Measurements from ENCODE around the gene DRAM2.

DRAM2 gene

DNA sequence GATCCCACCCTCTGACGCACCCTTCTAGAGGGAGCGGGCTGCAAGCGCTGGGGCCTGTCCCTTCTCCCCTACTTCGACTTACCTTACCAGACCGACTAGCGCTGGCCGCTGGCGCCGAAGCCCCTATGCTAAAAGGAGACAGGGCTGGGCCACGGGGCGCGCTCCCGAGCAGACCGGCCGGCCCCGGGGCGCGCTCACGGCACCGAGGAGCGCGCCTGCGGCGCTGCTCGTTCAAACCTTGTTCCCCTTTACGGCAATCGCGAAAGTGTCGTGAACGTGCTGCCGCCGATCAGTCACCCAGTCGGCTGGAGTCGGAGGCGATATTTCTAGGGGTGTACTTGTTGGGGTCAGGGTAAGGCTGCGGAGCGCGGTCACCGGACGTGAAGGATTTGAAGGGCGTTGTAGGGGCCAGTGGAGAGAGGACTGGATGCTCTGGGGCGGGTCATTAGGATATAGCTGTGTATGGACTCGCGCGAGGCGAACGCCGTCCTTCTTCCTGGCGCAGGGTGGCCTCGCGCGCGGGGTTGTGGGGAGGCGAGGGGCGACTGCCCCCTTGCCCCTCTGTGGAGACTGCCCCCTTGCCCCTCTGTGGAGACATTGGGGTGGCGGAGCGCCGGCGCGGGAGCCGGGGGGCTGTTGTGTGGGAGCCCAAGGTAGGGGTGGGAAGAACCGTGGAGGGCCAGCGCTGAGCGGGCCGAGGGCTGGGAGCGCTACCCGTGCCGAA lies at the start of gene DRAM2, which contains the start of gene CEPT1:
DRAM2 (minus strand) TSS at position 138 of the 724 bp plus-strand sequence. CDS start 8,539 bp downstream, outside the sequence.
CEPT1 (plus strand) TSS at position 268 of the 724 bp plus-strand sequence. CDS start 7,492 bp downstream, outside the sequence.
- DNase-seq: peak; percentile 91

DNA sequence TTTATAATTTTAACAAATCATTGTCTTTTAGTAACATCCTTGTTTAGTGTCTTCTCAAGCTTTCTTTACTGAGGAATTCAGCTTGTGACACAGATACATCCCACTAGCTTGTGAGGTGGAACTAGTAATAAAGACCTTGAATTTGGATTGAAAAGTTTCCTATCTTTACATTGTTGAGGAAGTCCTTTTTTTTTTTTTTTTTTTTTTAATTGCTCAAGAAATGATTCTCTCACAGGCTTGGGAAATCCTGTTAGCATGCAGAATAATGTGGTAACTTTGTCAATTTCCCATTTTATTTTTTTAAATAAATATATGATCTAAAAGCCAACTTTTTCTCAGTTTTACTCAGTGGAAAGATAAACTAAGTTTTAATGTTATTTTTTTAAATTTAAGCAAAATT lies 44.8 kb upstream of the DRAM2 start:
- no peak for DNase-seq

DNA sequence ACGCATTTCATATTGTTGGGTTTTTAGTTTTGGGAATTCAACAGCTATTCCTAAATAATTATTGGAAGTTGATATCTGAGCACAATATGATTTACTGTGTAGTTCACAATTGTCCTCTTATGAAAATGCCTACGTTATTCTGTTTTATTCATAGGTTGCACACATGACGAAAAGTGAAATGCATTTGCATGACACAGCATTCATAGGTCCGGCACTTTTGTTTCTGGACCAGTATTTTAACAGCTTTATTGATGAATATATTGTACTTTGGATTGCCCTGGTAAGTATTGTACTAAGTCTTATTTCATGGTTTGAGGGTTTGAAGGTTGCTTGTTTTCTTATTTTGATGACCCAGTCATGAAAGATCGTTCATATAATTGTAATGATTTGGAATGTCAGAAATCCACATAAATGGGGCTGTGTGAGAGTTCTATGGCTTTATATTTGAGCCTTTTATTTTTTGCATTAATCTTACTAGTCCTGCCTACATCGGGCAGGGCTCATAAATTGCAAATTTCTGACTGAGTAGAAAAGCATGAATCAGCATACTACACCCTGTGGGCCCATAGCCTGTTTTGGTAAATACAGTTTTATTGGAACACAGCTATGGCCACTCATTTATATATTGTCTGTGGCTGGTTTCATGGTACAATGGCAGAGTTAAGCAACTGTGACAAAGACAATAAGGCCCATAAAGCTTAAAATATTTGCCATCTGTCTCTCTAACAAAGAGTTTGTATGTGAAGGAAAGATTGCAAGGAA lies 43.6 kb upstream of the DRAM2 start:
- no peak for DNase-seq

DNA sequence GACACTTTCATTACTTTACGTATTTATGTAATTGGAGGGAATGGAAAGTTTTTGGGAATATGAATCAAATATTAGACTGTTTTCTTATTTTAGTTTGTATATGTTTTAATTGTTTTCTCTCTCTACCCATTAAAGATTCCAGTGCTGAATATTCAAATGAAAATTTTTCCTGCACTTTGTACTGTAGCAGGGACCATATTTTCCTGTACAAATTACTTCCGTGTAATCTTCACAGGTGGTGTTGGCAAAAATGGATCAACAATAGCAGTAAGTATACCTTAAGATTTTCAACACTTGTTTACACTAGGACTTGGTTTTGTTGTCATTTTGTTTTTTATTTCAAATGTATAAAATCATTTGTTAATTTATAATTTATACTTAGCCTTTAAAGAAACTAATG lies 42.2 kb upstream of the DRAM2 start:
- DNase-seq: no peak

DNA sequence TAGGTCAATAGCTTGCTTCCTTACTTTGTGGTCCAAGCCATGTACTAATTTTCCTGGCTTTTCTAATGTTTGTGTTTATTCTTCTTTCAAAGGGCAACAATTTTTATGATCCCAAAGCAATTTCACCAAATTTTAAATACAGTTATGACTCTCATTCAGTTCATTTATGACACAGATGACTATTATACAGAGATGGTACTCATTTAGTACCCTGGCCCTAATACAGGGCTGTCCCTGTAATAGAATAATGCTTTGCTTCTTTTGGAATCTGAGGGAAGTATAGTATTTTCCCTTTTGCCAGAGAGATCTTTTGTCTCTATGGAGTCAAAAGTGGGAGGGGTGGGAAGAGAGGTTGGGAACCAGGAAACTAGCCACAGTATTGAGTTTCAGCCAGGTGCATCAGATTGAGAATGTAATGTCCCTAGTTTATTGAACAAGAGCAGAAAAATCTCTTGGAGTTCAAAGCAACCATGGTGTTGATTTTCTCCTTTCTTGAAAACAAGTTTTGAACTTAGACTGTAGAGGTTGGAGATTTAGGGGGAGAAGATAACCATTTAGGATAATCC lies 40.2 kb upstream of the DRAM2 start:
- no peak for DNase-seq

DNA sequence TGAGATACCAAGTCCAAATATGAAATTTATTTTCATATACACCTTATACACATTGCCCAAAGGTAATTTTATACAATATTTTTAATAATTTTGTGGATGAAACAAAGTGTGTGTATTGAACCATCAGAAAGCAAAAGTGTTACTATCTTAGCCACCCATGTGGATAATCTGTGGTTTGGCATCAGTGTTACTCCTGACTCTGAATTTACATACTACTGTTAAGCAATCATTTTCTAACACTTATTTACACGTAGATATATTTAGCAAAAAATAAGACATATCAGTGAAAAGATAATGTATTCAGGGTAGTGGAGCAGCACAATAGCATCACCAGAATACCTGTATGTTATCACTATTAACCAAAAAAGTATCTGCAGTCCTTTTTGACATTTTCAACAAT lies 36.8 kb upstream of the DRAM2 start:
- no peak for DNase-seq

DNA sequence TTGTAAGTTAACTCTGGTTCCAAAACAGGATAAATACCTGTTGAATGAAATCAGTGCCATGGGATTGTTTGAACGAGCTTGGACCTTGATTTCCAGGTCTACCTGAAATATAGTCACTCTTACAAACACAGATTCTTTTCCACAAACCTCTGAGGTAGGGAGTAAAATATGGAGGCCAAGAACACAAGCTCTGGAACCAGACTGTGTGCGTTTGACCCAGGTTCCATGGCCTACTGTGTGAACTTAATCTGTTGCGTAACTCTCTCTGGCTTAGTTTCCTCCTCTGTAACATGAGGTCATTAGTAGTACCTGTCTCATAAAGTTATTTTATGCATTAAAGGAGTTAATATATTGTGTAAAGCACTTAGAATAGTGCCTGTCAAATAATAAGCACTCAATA lies 35.5 kb upstream of the DRAM2 start:
- no peak for DNase-seq

DNA sequence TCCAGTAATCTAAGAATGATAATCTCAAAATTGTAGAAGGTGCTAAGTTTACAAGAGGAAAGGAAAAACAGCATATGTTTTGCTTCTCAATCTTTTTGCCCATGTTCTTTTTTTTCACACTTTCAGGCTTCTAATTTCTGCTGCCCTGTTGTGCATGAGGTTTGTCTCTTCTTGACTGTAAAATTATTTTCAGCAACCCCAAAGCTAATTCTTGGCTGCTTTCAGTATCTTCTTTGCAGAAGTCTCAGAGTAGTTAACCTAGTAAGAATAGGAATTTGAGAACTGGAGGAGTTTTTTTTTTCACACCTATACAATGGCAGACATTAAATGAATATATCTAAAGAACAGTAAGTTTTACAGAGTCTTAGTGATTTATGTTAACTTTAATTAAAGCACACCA lies 34.2 kb upstream of the DRAM2 start:
- no peak for DNase-seq

DNA sequence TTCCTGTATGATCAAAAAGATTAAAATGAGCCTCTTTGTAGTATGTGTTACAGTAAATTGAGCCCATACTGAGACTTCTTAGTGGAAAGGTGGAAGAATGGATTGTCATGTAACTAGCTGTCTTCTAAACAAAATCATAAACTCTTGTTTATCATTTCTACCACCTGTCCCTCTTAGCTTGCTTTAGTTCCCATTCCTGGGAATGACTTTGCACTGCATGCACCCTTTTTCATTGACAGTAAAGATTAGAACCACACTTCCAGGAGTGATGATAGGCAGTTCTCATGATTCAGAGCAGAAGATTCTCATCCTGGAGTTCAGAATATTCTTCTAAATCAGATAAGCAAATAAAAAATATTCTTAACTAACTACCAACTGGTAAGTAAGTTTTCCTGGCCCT lies 32.6 kb upstream of the DRAM2 start:
- DNase-seq: no peak

DNA sequence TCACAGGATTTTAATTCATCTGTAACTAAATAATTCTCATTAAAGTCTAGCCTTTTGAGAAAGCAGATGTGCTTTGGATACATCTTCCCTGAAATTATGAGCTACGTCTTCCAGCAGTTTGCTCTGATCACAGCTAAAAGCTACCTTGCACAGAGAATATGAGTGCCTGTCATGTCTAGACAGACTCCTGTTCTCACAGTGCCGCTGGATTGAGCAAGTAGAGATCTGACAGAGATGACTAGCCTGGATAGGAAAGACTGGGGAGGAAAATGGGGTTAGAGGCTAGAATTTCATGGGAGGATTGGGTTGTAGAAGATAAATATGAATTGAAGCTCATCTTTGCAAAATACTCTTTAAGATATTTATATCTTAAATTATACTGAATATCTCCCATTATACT lies 24.3 kb upstream of the DRAM2 start:
- DNase-seq: no peak

DNA sequence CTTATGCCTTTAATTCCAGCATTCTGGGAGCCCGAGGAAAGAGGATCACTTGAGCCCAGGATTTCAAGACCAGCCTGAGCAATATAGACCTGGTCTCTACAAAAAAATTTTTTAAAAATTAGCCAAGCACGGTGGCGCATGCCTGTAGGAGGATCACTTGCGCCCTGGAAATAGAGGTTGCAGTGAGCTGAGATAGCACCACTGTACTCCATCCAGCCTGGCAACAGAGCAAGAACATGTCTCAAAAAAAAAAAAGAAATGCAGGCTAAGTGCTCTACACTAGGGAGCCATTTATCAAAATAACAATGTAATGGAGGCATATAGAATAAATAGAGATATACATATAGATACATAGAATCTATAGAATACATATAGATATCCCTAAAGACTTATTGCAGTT lies 23.5 kb upstream of the DRAM2 start:
- DNase-seq: no peak

DNA sequence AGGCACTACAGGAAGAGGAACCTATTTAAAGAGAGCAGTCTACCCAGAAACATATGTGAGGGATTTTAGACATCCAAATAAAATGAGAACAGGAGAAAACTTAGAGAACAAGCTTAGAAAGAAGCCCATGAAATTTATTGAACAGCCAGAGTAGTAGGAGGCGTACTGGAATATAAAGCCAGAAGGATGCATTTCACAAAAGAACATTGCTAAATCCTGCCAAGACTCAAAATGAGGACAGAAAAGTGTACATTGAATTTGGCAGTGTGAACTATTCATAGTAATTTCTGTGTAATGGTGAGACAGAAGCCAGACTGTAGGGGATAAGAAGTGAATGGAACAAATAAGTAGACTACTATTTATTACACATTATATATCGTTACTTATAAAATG lies 22.6 kb upstream of the DRAM2 start:
- no peak for DNase-seq

DNA sequence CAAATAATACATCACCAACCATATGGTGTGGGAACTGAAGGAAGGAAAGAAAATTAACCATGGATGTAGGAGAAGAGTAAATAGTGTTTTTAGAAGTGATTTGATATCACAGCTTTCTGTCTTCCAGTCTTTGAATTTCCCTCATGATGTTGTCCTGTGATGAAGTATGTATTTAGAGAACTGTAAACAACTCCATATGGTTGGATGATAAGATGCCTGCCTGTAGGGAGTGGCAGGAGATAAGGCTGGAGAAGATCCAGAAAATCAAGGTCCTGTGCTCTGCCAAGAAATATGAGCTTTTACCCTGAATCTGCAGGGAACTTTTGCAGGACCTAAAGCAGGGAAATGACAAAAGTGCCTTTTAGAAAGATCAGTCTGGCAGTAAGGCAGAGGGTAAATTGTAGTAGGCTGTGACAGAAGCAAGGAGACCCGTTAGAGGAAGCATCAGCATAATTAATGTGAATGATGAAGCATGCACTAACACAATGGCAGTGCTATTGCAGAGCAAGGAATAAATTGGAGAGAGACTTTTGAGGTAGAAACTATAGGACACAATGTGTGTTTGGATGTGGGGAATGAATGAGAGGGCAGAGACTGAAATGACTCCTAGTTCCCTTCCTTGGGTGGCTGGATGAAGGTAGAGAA lies 22.1 kb upstream of the DRAM2 start:
- DNase-seq: no peak

DNA sequence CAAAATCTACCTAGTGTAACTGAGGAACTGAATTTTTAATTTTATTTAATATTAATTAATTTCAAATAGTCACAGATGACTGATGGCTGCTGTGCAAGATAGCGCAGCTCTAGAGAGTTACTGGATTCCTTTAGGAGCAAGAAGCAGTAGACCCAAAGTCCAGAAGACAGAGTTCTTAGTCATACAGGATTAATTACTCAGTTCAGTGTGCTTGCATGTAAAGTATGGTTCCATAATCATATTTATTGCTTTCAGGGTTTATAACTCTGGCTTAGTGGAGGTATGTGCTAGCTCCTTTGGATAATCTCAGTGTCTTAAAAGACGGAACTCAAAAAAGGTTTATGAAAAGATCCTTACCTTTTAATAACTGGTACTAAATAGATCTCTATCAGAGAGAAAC lies 17.5 kb upstream of the DRAM2 start:
- no peak for DNase-seq

DNA sequence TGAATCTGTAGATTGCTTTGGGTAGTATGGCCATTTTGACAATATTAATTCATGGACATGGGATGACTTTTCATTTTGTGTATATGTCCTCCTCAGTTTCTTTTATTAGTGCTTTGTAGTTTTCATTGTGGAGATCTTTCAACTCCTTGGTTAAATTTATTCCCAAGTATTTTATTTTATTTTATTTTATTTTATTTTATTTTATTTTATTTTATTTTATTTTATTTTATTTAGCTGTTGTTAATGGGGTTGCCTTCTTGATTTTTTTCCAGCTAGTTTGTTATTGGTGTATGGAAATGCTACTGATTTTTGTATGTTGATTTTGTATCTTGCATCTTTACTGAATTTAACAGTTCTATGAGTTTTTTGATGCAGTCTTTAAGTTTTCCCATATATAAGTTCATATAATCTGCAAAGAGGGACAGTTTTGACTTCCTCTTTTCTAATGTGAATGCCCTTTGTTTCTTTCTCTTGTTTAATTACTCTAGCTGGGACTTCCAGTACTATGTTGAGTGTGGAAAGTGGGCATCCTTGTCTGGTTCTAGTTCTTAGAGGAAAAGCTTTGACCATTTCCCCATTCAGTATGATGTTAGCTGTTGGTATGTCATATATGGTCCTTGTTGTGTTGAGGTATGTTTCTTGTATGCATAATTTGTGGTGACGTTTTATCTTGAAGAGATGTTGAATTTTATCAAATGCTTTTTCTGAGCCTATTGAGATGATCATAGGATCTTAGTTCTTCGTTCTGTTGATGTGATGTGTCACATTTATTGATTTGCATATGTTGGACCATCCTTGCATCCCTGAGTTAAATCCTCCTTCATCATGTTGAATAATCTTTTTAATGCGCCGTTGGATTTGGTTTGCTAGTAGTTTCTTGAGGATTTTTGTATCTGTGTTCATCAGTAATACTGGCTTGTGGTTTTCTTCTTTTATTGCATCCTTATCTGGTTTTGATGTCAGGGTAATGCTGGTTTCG lies 14.4 kb upstream of the DRAM2 start:
- DNase-seq: no peak

DNA sequence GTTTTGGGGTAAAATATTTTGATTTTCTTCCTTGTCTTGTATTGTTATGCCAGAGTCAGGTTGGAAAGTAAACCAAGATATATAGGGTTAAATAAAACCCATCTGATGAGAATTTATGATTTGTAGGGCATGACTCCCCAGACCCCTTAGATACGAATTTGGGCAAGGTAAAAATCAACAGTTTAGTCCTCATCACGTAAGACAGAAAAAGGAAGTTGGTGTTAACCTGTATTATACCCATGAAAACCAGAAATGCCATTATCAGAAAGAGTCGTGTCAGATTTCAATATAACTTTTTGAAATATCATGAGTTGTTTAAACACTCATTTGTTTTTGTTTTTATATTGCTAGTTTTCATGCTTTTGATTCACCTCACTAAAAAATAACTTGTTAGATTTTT lies 11.9 kb upstream of the DRAM2 start:
- DNase-seq: no peak

DNA sequence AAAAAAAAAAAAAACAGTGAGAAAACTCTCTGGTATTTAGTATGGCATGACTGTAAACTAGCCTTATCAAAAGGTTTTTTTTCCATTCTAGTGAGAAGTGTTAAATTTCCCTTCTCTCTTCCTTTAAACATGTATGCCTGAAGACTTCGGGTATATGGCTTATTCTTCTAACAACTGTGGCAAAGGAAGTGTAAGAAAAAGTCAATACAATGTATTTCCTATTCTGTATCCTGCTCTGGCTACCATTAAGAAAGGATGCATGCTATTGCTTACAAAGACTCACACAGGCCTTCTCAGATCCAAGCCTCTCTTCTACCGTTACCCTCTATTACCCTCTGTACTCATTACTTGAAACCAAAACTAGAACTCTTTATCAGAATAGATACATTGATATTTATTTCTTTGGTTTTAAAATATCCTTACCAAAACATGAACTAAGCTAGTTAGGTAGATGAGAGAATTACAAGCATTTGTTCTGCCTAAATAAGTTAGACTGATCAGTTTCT lies 8.5 kb upstream of the DRAM2 start:
- no peak for DNase-seq

DNA sequence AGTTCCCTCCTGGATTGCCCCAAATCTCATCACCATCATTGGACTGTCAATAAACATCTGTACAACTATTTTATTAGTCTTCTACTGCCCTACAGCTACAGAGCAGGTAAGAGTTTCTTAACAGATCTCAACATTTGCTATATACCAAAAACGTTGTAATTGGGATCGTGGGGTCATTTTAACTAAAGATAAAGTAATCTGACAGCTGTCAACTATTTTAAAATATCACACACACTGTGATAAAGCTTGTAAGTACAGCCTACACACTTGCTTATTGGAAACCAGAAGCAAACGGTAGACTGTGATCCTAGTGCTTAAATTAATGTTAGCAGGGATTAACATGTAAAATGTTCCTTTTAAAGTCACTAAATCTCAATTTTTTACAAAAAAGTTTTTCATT lies 8.1 kb upstream of the DRAM2 start:
- no peak for DNase-seq

DNA sequence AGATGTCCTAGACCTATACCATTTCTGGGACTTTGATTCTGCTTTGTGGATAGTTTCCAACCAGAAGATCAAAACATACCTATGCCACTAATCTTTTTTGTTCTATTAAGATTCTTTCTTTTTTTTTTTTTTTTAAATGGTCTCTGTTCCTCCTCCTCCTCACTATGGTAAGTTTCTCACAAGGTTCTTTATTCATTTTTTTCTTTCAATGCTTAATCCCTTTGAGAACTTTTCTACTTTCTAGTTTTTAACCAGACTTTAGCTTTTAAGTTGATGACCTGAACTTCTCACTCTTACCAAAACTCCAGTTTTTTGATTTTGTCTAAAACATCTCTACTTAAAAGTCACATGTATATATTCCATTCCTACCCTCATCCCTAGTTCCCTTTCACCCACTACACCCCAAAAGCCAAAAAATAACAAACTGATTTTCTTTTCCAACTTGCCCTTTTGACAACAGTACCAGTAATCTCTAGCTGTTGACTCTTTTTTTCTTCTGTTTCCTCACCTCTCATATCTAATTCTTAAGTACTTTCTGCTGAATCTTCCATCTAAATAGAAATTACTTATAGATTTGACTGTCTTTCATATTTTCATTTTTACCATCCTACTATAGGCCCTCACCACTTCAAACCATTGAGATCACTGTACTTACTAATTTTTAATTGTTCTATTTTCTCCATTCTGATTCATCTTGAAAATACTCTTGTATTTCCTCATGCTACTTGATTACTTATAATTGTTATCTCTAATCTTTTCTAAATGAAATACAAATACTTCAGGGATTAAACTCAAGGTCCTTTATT lies 6.3 kb upstream of the DRAM2 start:
- DNase-seq: no peak

DNA sequence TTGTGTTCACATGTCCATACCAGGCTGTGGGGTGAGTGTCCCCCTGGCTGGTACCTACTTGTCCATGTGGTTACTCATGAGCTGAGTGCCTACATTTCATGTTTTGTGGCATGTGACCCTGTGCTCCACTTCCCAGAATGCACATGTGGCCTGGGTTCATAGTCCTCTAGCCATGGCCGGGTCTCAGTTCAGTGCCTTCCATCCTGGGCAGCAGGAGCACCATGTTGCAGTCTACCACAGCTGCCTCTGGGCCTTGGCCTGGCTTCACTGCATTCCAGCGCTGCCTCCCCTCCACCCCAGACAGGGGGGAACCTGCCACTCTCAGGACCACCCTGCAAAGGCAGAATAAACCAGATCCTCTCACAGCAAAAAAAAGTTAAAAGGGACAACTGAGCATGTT lies 5.6 kb upstream of the DRAM2 start:
- DNase-seq: no peak

DNA sequence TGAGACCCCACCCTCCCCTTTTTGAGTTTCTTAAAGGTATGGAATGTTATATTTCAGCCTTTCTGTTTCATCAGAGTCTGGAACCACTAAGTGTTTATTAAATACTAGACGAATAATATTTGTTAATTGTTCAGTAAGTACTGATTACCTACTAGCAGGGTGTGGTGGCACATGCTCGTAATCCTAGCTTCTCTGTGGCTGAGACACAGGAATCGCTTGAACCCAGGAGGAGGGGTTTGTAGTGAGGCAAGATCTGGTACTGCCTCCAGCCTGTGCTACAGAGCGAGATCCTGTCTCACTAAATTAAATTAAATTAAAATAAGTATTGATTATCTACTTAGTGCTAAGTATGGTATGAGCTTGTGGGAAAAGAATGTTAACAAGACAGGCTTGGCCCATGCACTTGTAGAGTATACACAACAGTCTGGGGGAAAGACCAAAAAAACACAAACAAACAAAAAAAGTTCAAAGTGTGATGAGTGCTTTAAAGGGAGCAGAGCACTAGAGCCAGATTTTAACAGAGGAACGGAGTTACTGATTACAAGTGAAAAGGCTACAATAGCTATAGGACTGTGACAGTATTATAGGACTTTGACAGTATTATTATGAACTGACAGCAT lies 2.6 kb upstream of the DRAM2 start:
- no peak for DNase-seq
